Testis (tissue), 2 donors: Measurements from ENCODE around the gene ARMCX4.

Source experiments
- CTCF ChIP-seq, 3 experiments: fragments of 450-650 bp in 2 of 3; fragments of 200-600 bp in 1 of 3; sonication (generic) in 1 of 3; IDR thresholded peaks; one replicate each; pipeline ENCODE4 v1.5.1; 2016 to 2019; ENCODE audit warnings: antibody characterized with exemption in 3 of 3, mild to moderate bottlenecking in 2 of 3, moderate library complexity in 1 of 3
- POLR2A ChIP-seq: fragments of 450-650 bp; IDR thresholded peaks from one replicate; pipeline ENCODE4 v1.6.1; 2017; ENCODE audit warnings: antibody characterized with exemption, mild to moderate bottlenecking, moderate library complexity

DNA sequence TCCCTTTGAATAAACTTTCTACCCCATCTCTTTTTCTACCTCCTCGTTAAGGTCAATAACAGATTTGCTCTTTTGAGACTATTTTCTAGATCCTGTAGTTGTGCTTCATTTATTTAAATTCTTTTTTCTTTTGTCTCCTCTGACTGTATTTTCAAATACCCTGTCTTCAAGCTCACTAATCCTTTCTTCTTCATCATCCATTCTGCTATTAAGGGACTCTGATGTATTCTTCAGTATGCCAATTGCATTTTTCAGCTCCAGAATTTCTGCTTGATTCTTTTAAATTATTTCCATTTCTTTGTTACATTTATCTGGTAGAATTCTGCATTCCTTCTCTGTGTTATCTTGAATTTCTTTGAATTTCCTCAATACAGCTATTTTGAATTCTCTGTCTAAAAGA is 36.0 kb upstream of the ARMCX4 start:
- TF ChIP-seq POLR2A (no peak), CTCF (IDR thresholded peaks at IDR 0.05) (no peak)
